Liver (tissue), 3 donors: ENCODE measurements around the gene ARPP21.

Experiments
- CTCF ChIP-seq: fragments of 150-350 bp; IDR thresholded peaks from 2 replicates; pipeline ENCODE4 v1.5.1; 2017; ENCODE audit warnings: improper control_type of control experiment, low read depth, low read length; ENCODE audit not compliant: missing input control
- EGR1 ChIP-seq, 2 donors: IDR thresholded peaks; 2 replicates each; pipeline ENCODE4 v1.6.1; 2016 to 2018; ENCODE audit warnings: antibody characterized with exemption in 2 of 2, low read depth in 2 of 2
- FOXA1 ChIP-seq: IDR thresholded peaks from 2 replicates; pipeline ENCODE4 v1.6.1; 2016; ENCODE audit warnings: antibody characterized with exemption
- FOXA2 ChIP-seq: IDR thresholded peaks from 2 replicates; pipeline ENCODE4 v1.6.1; 2016; ENCODE audit warnings: antibody characterized with exemption
- GABPA ChIP-seq, 2 donors: IDR thresholded peaks in 1 of 2; conservative IDR thresholded peaks in 1 of 2; 2 replicates each; pipeline ENCODE4 v1.6.1; 2016; ENCODE audit warnings: antibody characterized with exemption in 2 of 2, mild to moderate bottlenecking in 1 of 2, moderate library complexity in 1 of 2
- HNF4G ChIP-seq: IDR thresholded peaks from 2 replicates; pipeline ENCODE4 v1.6.1; 2016; ENCODE audit warnings: antibody characterized with exemption
- JUND ChIP-seq, 2 donors: IDR thresholded peaks; 2 replicates each; pipeline ENCODE4 v1.6.1; 2016; ENCODE audit warnings: antibody characterized with exemption in 2 of 2
- MAX ChIP-seq: IDR thresholded peaks from 2 replicates; pipeline ENCODE4 v1.6.1; 2016; ENCODE audit warnings: antibody characterized with exemption
- RAD21 ChIP-seq, 2 donors: IDR thresholded peaks; 2 replicates each; pipeline ENCODE4 v1.6.1; 2016; ENCODE audit warnings: antibody characterized with exemption in 2 of 2, mild to moderate bottlenecking in 2 of 2
- REST ChIP-seq: IDR thresholded peaks from 2 replicates; pipeline ENCODE4 v1.6.1; 2016; ENCODE audit warnings: antibody characterized with exemption, mild to moderate bottlenecking
- TAF1 ChIP-seq: conservative IDR thresholded peaks from 2 replicates; pipeline ENCODE4 v1.6.1; 2016; ENCODE audit warnings: antibody characterized with exemption, mild to moderate bottlenecking
- YY1 ChIP-seq: IDR thresholded peaks from 2 replicates; pipeline ENCODE4 v1.6.1; 2016; ENCODE audit warnings: antibody characterized with exemption, mild to moderate bottlenecking
- ZBTB33 ChIP-seq: IDR thresholded peaks from 2 replicates; pipeline ENCODE4 v1.6.1; 2016; ENCODE audit warnings: antibody characterized with exemption
- donor health status: healthy.
- donor health status: healthy.

GRCh38 chr3:35616346-35616745 is 23.0 kb upstream of the ARPP21 start:
- TF ChIP-seq REST, result no peak
- TF ChIP-seq TAF1, result no peak
- no peak for TF ChIP-seq GABPA (IDR thresholded peaks at IDR 0.05 in 1 of 2, conservative IDR thresholded peaks at IDR 0.05 in 1 of 2)
- TF ChIP-seq CTCF, result no peak
- TF ChIP-seq RAD21 (IDR thresholded peaks at IDR 0.05), result no peak
- TF ChIP-seq EGR1 (IDR thresholded peaks at IDR 0.05; ENCODE audit: low read depth in 2 of 2), result no peak
- no peak for TF ChIP-seq YY1
- no peak for TF ChIP-seq JUND (IDR thresholded peaks at IDR 0.05)
- TF ChIP-seq FOXA1, result no peak
- TF ChIP-seq MAX, result no peak
- no peak for TF ChIP-seq HNF4G
- no peak for TF ChIP-seq ZBTB33
- TF ChIP-seq FOXA2, result no peak
